H1 (cell line): ENCODE data around the gene SPATS2. TPM values are rescaled to one million over a fixed set of nuclear protein-coding genes. Genes with fewer than 3 reads are reported as not detected.

Experiments
- CTCF ChIA-PET: fragments of 300-600 bp; sonication (Branson Sonifier 250); formaldehyde crosslinking; loops from one replicate; lab custom pipeline; 2021; ENCODE audit not compliant: partially characterized antibody; lab: Charles Lee
- POLR2A ChIA-PET: fragments of 300-600 bp; sonication (Branson Sonifier 250); formaldehyde crosslinking; loops from one replicate; lab custom pipeline; 2021; ENCODE audit warnings: inconsistent platforms; ENCODE audit not compliant: partially characterized antibody; lab: Charles Lee
- DNase-seq, 2 experiments: peaks; one replicate each; pipeline versions ENCODE4 v3.0.0 to v3.0.0-alpha.2; 2010 to 2022; ENCODE audit warnings: low spot score in 2 of 2, low read depth in 1 of 2, mixed read lengths in 1 of 2
- FAIRE-seq: peaks from 2 replicates; lab custom pipeline; 2011; peaks lifted over from hg19 to GRCh38; lab: Jason Lieb, UNC
- H2AFZ ChIP-seq: 2 replicates; pipeline ENCODE4 v1.8.1; 2012; ENCODE audit warnings: low read length, inconsistent platforms
- H2AK5ac ChIP-seq: 2 replicates; pipeline ENCODE4 v1.6.1; 2013; ENCODE audit warnings: low read depth, low read length
- H2BK120ac ChIP-seq: replicated peaks from 2 replicates; pipeline ENCODE3; 2013; ENCODE audit warnings: low read depth, low read length, inconsistent platforms
- H2BK12ac ChIP-seq: 2 replicates; pipeline ENCODE4 v1.6.1; 2013; ENCODE audit warnings: low read depth, low read length
- H2BK15ac ChIP-seq: 2 replicates; pipeline ENCODE4 v1.6.1; 2013; ENCODE audit warnings: low read length
- H2BK20ac ChIP-seq: 2 replicates; pipeline ENCODE4 v1.6.1; 2013; ENCODE audit warnings: low read length
- H2BK5ac ChIP-seq: 2 replicates; pipeline ENCODE4 v1.6.1; 2013; ENCODE audit warnings: low read depth, low read length
- H3K14ac ChIP-seq: 2 replicates; pipeline ENCODE4 v1.6.1; 2013; ENCODE audit warnings: inconsistent platforms; ENCODE audit not compliant: insufficient read length
- H3K18ac ChIP-seq: 2 replicates; pipeline ENCODE4 v1.6.1; 2013; ENCODE audit warnings: low read length; ENCODE audit errors: extremely low read depth
- H3K23ac ChIP-seq: 2 replicates; pipeline ENCODE4 v1.6.1; 2013; ENCODE audit warnings: inconsistent platforms; ENCODE audit not compliant: insufficient read length
- H3K23me2 ChIP-seq: 2 replicates; pipeline ENCODE4 v1.6.1; 2013; ENCODE audit warnings: low read depth, low read length
- H3K27ac ChIP-seq: 2 replicates; pipeline ENCODE4 v1.6.1; 2011; ENCODE audit warnings: low read depth, low read length, inconsistent platforms
- H3K27me3 ChIP-seq, 4 experiments: replicated peaks in 1 of 4; 1 replicate in 1 of 4; 2 replicates in 3 of 4; pipeline versions ENCODE4 v1.6.1 to v1.8.1; 2011 to 2013; ENCODE audit warnings: low read length in 3 of 4, mild to moderate bottlenecking in 3 of 4, inconsistent platforms in 2 of 4, mixed read lengths in 2 of 4, moderate library complexity in 1 of 4; ENCODE audit not compliant: control insufficient read depth in 3 of 4, insufficient read depth in 3 of 4; ENCODE audit errors: extremely low read depth in 1 of 4
- H3K36me3 ChIP-seq, 4 experiments: 2 replicates each; pipeline versions ENCODE4 v1.6.1 to v1.8.1; 2011 to 2013; ENCODE audit warnings: mild to moderate bottlenecking in 4 of 4, low read length in 3 of 4, moderate library complexity in 2 of 4, control low read depth in 1 of 4, inconsistent platforms in 1 of 4; ENCODE audit not compliant: insufficient read depth in 4 of 4, control insufficient read depth in 2 of 4
- H3K4ac ChIP-seq: replicated peaks from 2 replicates; pipeline ENCODE3; 2013; ENCODE audit warnings: low read length, low read depth, mixed read lengths, inconsistent platforms; ENCODE audit not compliant: insufficient read length
- H3K4me1 ChIP-seq, 4 experiments: replicated peaks in 1 of 4; 1 replicate in 1 of 4; 2 replicates in 3 of 4; pipeline versions ENCODE4 v1.6.1 to v1.8.1; 2011 to 2013; ENCODE audit warnings: low read length in 3 of 4, inconsistent platforms in 2 of 4, mixed read lengths in 1 of 4; ENCODE audit not compliant: insufficient read depth in 4 of 4, control insufficient read depth in 3 of 4
- H3K4me2 ChIP-seq, 2 experiments: 2 replicates each; pipeline versions ENCODE4 v1.6.1 to v1.8.1; 2011 to 2013; ENCODE audit warnings: low read depth in 2 of 2, low read length in 2 of 2, control low read depth in 1 of 2, inconsistent platforms in 1 of 2, mild to moderate bottlenecking in 1 of 2; ENCODE audit not compliant: insufficient read depth in 1 of 2
- H3K4me3 ChIP-seq, 4 experiments: fragments of 200-600, 300-600 bp in 1 of 4; sonication (generic), shearing (Covaris generic), sonication (Bioruptor Twin) in 1 of 4; 2 replicates each; pipeline versions ENCODE4 v1.5.1 to v1.8.1; 2011 to 2016; ENCODE audit warnings: low read length in 4 of 4, low read depth in 3 of 4, control low read depth in 2 of 4, inconsistent platforms in 2 of 4, mild to moderate bottlenecking in 2 of 4, mixed read lengths in 1 of 4, moderate library complexity in 1 of 4; ENCODE audit not compliant: insufficient read depth in 2 of 4; ENCODE audit errors: extremely low read depth in 1 of 4
- H3K56ac ChIP-seq: replicated peaks from 2 replicates; pipeline ENCODE3; 2013; ENCODE audit warnings: low read depth, mild to moderate bottlenecking, mixed read lengths, low read length, inconsistent platforms; ENCODE audit not compliant: insufficient read length
- H3K79me1 ChIP-seq: 2 replicates; pipeline ENCODE4 v1.6.1; 2013; ENCODE audit warnings: low read depth, low read length, control low read depth
- H3K79me2 ChIP-seq, 2 experiments: 2 replicates each; pipeline versions ENCODE4 v1.6.1 to v1.8.1; 2012 to 2013; ENCODE audit warnings: low read length in 2 of 2, mild to moderate bottlenecking in 2 of 2, inconsistent platforms in 1 of 2; ENCODE audit not compliant: insufficient read depth in 2 of 2, control insufficient read depth in 1 of 2
- H3K9ac ChIP-seq, 4 experiments: replicated peaks in 1 of 4; 1 replicate in 1 of 4; 2 replicates in 3 of 4; pipeline versions ENCODE4 v1.6.1 to v1.8.1; 2011 to 2013; ENCODE audit warnings: low read depth in 3 of 4, low read length in 3 of 4, control low read depth in 2 of 4, mild to moderate bottlenecking in 2 of 4, moderate library complexity in 2 of 4, inconsistent platforms in 1 of 4; ENCODE audit errors: extremely low read depth in 1 of 4
- H3K9me3 ChIP-seq, 2 experiments: 2 replicates each; pipeline versions ENCODE4 v1.6.1 to v1.8.1; 2012 to 2013; ENCODE audit warnings: mild to moderate bottlenecking in 2 of 2, moderate library complexity in 2 of 2, control low read depth in 1 of 2, inconsistent platforms in 1 of 2, low read depth in 1 of 2, low read length in 1 of 2, mixed read lengths in 1 of 2; ENCODE audit not compliant: insufficient read depth in 2 of 2
- H4K20me1 ChIP-seq, 2 experiments: replicated peaks in 1 of 2; 2 replicates each; pipeline versions ENCODE3 to v1.8.1; 2011 to 2013; ENCODE audit warnings: inconsistent platforms in 2 of 2, low read length in 2 of 2, mild to moderate bottlenecking in 1 of 2; ENCODE audit not compliant: insufficient read depth in 2 of 2, control insufficient read depth in 1 of 2
- H4K5ac ChIP-seq: 2 replicates; pipeline ENCODE4 v1.6.1; 2013; ENCODE audit warnings: low read length, low read depth, mixed read lengths, inconsistent platforms; ENCODE audit not compliant: insufficient read length
- H4K8ac ChIP-seq: 2 replicates; pipeline ENCODE4 v1.8.0; 2013; ENCODE audit warnings: mild to moderate bottlenecking, moderate library complexity, low read length, inconsistent platforms; ENCODE audit not compliant: insufficient read depth; ENCODE audit errors: extremely low read depth
- H4K91ac ChIP-seq: replicated peaks from 2 replicates; pipeline ENCODE3; 2013; ENCODE audit warnings: low read length, mixed read lengths, inconsistent platforms; ENCODE audit not compliant: insufficient read length
- BCL11A ChIP-seq, 2 experiments: IDR thresholded peaks; one replicate each; pipeline ENCODE4 v1.6.1; 2011; ENCODE audit warnings: low read depth in 2 of 2, low read length in 2 of 2, mild to moderate bottlenecking in 2 of 2
- BRCA1 ChIP-seq: IDR thresholded peaks from 2 replicates; pipeline ENCODE4 v1.6.1; 2012; ENCODE audit warnings: low read depth, low read length, improper control_type of control experiment
- KDM5A ChIP-seq: fragments of 200-600 bp; IDR thresholded peaks from 2 replicates; pipeline ENCODE4 v1.7.1; 2012; ENCODE audit warnings: mild to moderate bottlenecking, low read length, inconsistent platforms, mixed read lengths
- NANOG ChIP-seq: IDR thresholded peaks from 2 replicates; pipeline ENCODE4 v1.6.1; 2011; ENCODE audit warnings: low read length, low read depth, mild to moderate bottlenecking, inconsistent platforms; ENCODE audit not compliant: insufficient read depth, poor library complexity, severe bottlenecking
- POLR2AphosphoS5 ChIP-seq: IDR thresholded peaks from 2 replicates; pipeline ENCODE4 v1.6.1; 2011; ENCODE audit warnings: low read depth, low read length
- RAD21 ChIP-seq, 2 experiments: IDR thresholded peaks in 1 of 2; conservative IDR thresholded peaks in 1 of 2; 2 replicates each; pipeline ENCODE4 v1.6.1; 2011; ENCODE audit warnings: low read depth in 2 of 2, low read length in 2 of 2, improper control_type of control experiment in 1 of 2, inconsistent platforms in 1 of 2, mild to moderate bottlenecking in 1 of 2, moderate library complexity in 1 of 2
- RFX5 ChIP-seq: IDR thresholded peaks from 2 replicates; pipeline ENCODE4 v1.6.1; 2011; ENCODE audit warnings: low read depth, low read length, improper control_type of control experiment, borderline replicate concordance
- SIX5 ChIP-seq: IDR thresholded peaks from 2 replicates; pipeline ENCODE4 v1.6.1; 2011; ENCODE audit warnings: mild to moderate bottlenecking, low read depth, low read length
- SP2 ChIP-seq: IDR thresholded peaks from 2 replicates; pipeline ENCODE4 v1.6.1; 2012; ENCODE audit warnings: mild to moderate bottlenecking, low read length, inconsistent platforms
- YY1 ChIP-seq: IDR thresholded peaks from 2 replicates; pipeline ENCODE4 v1.6.1; 2011; ENCODE audit warnings: low read depth, mild to moderate bottlenecking, low read length
- WGBS, 2 experiments: shearing (Covaris generic) in 1 of 2; methylation state at CpG; one replicate each; pipeline versions ENCODE4 v1.1.6 to v1.1.7; 2013 to 2015; ENCODE audit warnings: low lambda C conversion rate in 2 of 2, mixed read lengths in 2 of 2, inconsistent platforms in 1 of 2, low coverage in 1 of 2, missing lambda C conversion rate in 1 of 2; ENCODE audit not compliant: insufficient replicate concordance in 2 of 2, insufficient coverage in 1 of 2, insufficient read length in 1 of 2; ENCODE audit errors: extremely low coverage in 1 of 2, missing lambda C conversion rate in 1 of 2; 5-methylcytosine and 5-hydroxymethylcytosine counted together
- polyA plus RNA-seq, 7 experiments: library from polyadenylated mRNA; depleted of rRNA in 3 of 7; stranded (reverse) in 5 of 7; unstranded in 2 of 7; fragments of >200 nt in 5 of 7; fragments of 200-250 nt in 2 of 7; gene quantifications; 1 replicate in 5 of 7; 2 replicates in 1 of 7; 4 replicates in 1 of 7; pipeline versions ENCODE4 v1.2.1 to v1.2.3, GENCODE V29; 2011 to 2013; ENCODE audit warnings: missing spikeins in 2 of 7, mixed read lengths in 2 of 7
- total RNA-seq: library from RNA; stranded (reverse); fragmentation: NEBNext Ultra II Directional; extraction: Animal tissue kit (Norgen Biotek cat#: 25700); gene quantifications from 2 replicates; pipeline ENCODE4 v1.2.1, GENCODE V29; 2021
- TF ChIP-seq, protein P1 (sequence below): IDR thresholded peaks from 2 replicates; pipeline ENCODE4 v1.6.1; 2012; ENCODE audit warnings: inconsistent platforms

The SPATS2 gene
- total and polyA plus RNA-seq, 2 of the 8 experiments (the other 6 are each of a cell fraction or from before 2014, with no cell fraction given): 19.2 to 24.5 TPM

DNA sequence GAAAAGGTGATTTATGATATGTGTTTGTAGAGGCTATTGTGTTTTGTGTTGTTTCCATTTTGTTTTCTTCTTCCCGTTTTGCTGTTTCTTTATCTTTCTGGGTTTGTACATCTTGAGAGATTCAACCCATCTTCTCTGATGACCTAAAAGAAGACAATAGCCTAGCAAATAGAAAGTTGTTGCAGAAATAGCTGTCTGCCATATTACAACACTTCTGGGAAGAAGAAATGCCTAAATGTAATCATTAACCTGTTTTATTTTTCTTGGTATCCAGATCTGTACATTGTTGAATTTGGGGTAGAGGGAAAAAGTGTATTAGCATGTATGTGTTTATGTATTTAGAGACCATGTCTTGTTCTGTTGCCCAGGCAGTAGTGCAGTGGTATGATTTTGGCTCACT, 50.3 kb downstream of the SPATS2 start:
- no peak overlapping the region for H2BK12ac ChIP-seq
- 0 out of 4 replicates have a peak, but pooled peaks cover 0 to 3% of the 10 kb centered on the region in 2 experiments for H3K79me2 ChIP-seq
- no peak overlapping the region for H2BK20ac ChIP-seq
- no peak overlapping the region for H2BK5ac ChIP-seq
- H3K27me3 ChIP-seq: no peaks in the 10 kb centered on the region
- H3K4me2 ChIP-seq: no peak overlapping the region
- CTCF ChIA-PET: interaction anchor here (0.8 to 1.6 kb wide), 3 partner anchors 14 to 71 kb away, joined by 3 to 5 read pairs (median 3); partner anchors contain the start of gene DNAJC22
- H2BK15ac ChIP-seq: no peak overlapping the region
- H3K9me3 ChIP-seq: no peaks in the 10 kb centered on the region
- H3K36me3 ChIP-seq: no peaks in the 10 kb centered on the region
- H3K27ac ChIP-seq: no peak overlapping the region
- H4K20me1 ChIP-seq: no peaks in the 10 kb centered on the region
- H4K91ac ChIP-seq: no peak overlapping the region
- H2BK120ac ChIP-seq: no peak overlapping the region
- H2AK5ac ChIP-seq: no peak overlapping the region
- H3K23me2 ChIP-seq: no peaks in the 10 kb centered on the region
- no peak overlapping the region for H2AFZ ChIP-seq
- H3K56ac ChIP-seq: no peak overlapping the region
- POLR2A ChIA-PET: interaction anchor here (0.7 kb wide), 1 partner anchor 411 kb away, joined by 4 read pairs; no protein-coding TSS in a partner anchor
- no peak overlapping the region for H4K8ac ChIP-seq
- WGBS, 2 experiments: 95% methylated on average over 1 of the region's 1 CpG; no CpG with 5 or more reads in 1 of the 2 experiments
- H3K79me1 ChIP-seq: no peaks in the 10 kb centered on the region
- no peak overlapping the region for H3K4ac ChIP-seq
- H3K9ac ChIP-seq: no peak overlapping the region
- H3K4me1 ChIP-seq: peaks cover 0 to 4% (median 0%) of the 10 kb centered on the region in 4 experiments; a peak in 1 of 7 replicates
- no peak overlapping the region for H3K4me3 ChIP-seq
- no peak overlapping the region for H4K5ac ChIP-seq
- H3K23ac ChIP-seq: no peak overlapping the region
- FAIRE-seq: no peak
- DNase-seq: no peak
- no peak overlapping the region for H3K14ac ChIP-seq
- TF ChIP-seq YY1: no peak
- TF ChIP-seq BRCA1: no peak
- no peak for TF ChIP-seq KDM5A
- TF ChIP-seq POLR2AphosphoS5: no peak
- TF ChIP-seq, protein P1, sequence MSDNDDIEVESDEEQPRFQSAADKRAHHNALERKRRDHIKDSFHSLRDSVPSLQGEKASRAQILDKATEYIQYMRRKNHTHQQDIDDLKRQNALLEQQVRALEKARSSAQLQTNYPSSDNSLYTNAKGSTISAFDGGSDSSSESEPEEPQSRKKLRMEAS: no peak
- TF ChIP-seq RAD21 (IDR thresholded peaks at IDR 0.05 in 1 of 2, conservative IDR thresholded peaks at IDR 0.05 in 1 of 2; ENCODE audit: low read depth in 2 of 2, low read length in 2 of 2): no peak
- no peak for TF ChIP-seq BCL11A (IDR thresholded peaks at IDR 0.05; ENCODE audit: low read depth in 2 of 2, low read length in 2 of 2)
- TF ChIP-seq NANOG: no peak
- TF ChIP-seq SIX5: no peak
- no peak for TF ChIP-seq SP2
- no peak for TF ChIP-seq RFX5
- H3K18ac ChIP-seq: no peak overlapping the region
